GM18517 (cell line): ENCODE measurements around the gene PPP1R14B.

Experiments used
- ATAC-seq: cut with Tn5 transposase; IDR thresholded peaks from one replicate; pipeline ENCODE4 v1.9.1; 2021; ENCODE audit warnings: mild to moderate bottlenecking, moderate library complexity; ENCODE audit not compliant: unreplicated experiment

Gene PPP1R14B

GRCh38 chr11:64231546-64231945 is 15.2 kb downstream of the PPP1R14B start:
- no peak for ATAC-seq

GRCh38 chr11:64230985-64231365 is 15.8 kb downstream of the PPP1R14B start:
- ATAC-seq = no peak

- no peak for ATAC-seq
Measured at GRCh38 chr11:64230171-64230984, 16.4 kb downstream of the PPP1R14B start, which contains the start of gene DNAJC4. TSS of gene DNAJC4 (plus strand) at chr11:64230548. CDS start at chr11:64230855, 307 bp downstream.

- ATAC-seq = no peak
Measured at GRCh38 chr11:64229744-64230170, 17.0 kb downstream of the PPP1R14B start.

- no peak for ATAC-seq
Measured at GRCh38 chr11:64229090-64229743, 17.5 kb downstream of the PPP1R14B start.

- ATAC-seq = no peak
Measured at GRCh38 chr11:64227405-64227956, 19.3 kb downstream of the PPP1R14B start.

- ATAC-seq = no peak
Measured at GRCh38 chr11:64226507-64227051, 20.2 kb downstream of the PPP1R14B start.

- ATAC-seq = no peak
Measured at GRCh38 chr11:64225608-64226506, 20.9 kb downstream of the PPP1R14B start, which contains the start of the genes NUDT22 and TRPT1. TSS of gene NUDT22 (plus strand) at chr11:64226274. CDS start at chr11:64226653, 379 bp downstream. TSS of gene TRPT1 (minus strand) at chr11:64226186. CDS start at chr11:64225860, 326 bp downstream.

- ATAC-seq = no peak
Measured at GRCh38 chr11:64224891-64225607, 21.7 kb downstream of the PPP1R14B start.

- no peak for ATAC-seq
Measured at GRCh38 chr11:64224151-64224890, 22.4 kb downstream of the PPP1R14B start.

- ATAC-seq = no peak
Measured at GRCh38 chr11:64223001-64223651, 23.6 kb downstream of the PPP1R14B start.

GRCh38 chr11:64222651-64223000 is 24.1 kb downstream of the PPP1R14B start:
- ATAC-seq = no peak

GRCh38 chr11:64220798-64221197 is 25.9 kb downstream of the PPP1R14B start:
- no peak for ATAC-seq

- ATAC-seq = no peak
Measured at GRCh38 chr11:64220271-64220670, 26.5 kb downstream of the PPP1R14B start.

- ATAC-seq = no peak
Measured at GRCh38 chr11:64219755-64220154, 27.0 kb downstream of the PPP1R14B start.

GRCh38 chr11:64219354-64219684 is 27.4 kb downstream of the PPP1R14B start:
- no peak for ATAC-seq

GRCh38 chr11:64218628-64219353 is 28.0 kb downstream of the PPP1R14B start:
- ATAC-seq = no peak

- no peak for ATAC-seq
Measured at GRCh38 chr11:64216879-64217278, 29.9 kb downstream of the PPP1R14B start.
